Nephron (organoid): Measurements from ENCODE around the gene ZNF827.

Source experiments
- H3K27ac Mint-ChIP-seq, 3 experiments: 2 replicates each; pipeline ENCODE4 v1.8.0; 2020; ENCODE audit warnings: mixed read lengths in 3 of 3, mild to moderate bottlenecking in 2 of 3, moderate library complexity in 1 of 3
- H3K27me3 Mint-ChIP-seq: 2 replicates; pipeline ENCODE4 v1.8.0; 2021; ENCODE audit warnings: low read depth, mild to moderate bottlenecking, moderate library complexity, mixed read lengths
- H3K36me3 Mint-ChIP-seq: 2 replicates; pipeline ENCODE4 v1.8.0; 2020; ENCODE audit warnings: low read depth, mixed read lengths
- H3K4me1 Mint-ChIP-seq: 2 replicates; pipeline ENCODE4 v1.8.0; 2020; ENCODE audit warnings: mixed read lengths
- H3K4me3 Mint-ChIP-seq, 3 experiments: 2 replicates each; pipeline ENCODE4 v1.8.0; 2020; ENCODE audit warnings: mild to moderate bottlenecking in 3 of 3, mixed read lengths in 3 of 3, moderate library complexity in 2 of 3
- H3K9me3 Mint-ChIP-seq: 2 replicates; pipeline ENCODE4 v1.8.0; 2020; ENCODE audit warnings: mixed read lengths
- TF ChIP-seq, protein P1 (sequence below), 3 experiments: fragments of 200-600 bp; sonication (generic); IDR thresholded peaks; one replicate each; pipeline ENCODE4 v1.5.0; 2021; ENCODE audit warnings: antibody characterized with exemption in 3 of 3; ENCODE audit not compliant: unreplicated experiment in 3 of 3

Gene ZNF827

DNA sequence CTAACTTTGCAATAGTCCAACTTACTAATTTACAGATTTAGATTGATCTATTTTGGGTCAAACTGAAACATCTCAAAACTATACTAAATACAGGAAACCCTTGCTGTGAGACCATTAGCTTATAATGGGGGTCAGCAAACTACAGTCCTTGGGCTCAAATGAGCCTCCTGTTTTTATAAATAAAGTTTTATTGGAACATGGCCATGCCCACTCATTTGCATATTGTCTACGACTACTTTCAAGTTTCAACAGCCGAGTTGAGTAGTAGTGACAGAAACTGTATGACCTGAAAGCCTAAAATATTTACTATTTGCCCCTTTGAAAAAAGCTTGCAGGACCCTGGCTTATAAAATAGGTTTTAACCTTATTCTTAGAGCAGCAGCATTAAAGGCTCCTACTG is 166.3 kb downstream of the ZNF827 start:
- TF ChIP-seq, protein P1, sequence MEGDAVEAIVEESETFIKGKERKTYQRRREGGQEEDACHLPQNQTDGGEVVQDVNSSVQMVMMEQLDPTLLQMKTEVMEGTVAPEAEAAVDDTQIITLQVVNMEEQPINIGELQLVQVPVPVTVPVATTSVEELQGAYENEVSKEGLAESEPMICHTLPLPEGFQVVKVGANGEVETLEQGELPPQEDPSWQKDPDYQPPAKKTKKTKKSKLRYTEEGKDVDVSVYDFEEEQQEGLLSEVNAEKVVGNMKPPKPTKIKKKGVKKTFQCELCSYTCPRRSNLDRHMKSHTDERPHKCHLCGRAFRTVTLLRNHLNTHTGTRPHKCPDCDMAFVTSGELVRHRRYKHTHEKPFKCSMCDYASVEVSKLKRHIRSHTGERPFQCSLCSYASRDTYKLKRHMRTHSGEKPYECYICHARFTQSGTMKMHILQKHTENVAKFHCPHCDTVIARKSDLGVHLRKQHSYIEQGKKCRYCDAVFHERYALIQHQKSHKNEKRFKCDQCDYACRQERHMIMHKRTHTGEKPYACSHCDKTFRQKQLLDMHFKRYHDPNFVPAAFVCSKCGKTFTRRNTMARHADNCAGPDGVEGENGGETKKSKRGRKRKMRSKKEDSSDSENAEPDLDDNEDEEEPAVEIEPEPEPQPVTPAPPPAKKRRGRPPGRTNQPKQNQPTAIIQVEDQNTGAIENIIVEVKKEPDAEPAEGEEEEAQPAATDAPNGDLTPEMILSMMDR (IDR thresholded peaks at IDR 0.05; ENCODE audit: unreplicated experiment in 3 of 3), result no peak
- Mint-ChIP-seq H3K9me3 (peaks cover 4% of the 10 kb centered on the region), H3K4me1 (no peaks in the 10 kb centered on the region), H3K27ac (no peak overlapping the region), H3K4me3 (no peak overlapping the region), H3K27me3 (no peaks in the 10 kb centered on the region), H3K36me3 (peaks cover 64% of the 10 kb centered on the region)

DNA sequence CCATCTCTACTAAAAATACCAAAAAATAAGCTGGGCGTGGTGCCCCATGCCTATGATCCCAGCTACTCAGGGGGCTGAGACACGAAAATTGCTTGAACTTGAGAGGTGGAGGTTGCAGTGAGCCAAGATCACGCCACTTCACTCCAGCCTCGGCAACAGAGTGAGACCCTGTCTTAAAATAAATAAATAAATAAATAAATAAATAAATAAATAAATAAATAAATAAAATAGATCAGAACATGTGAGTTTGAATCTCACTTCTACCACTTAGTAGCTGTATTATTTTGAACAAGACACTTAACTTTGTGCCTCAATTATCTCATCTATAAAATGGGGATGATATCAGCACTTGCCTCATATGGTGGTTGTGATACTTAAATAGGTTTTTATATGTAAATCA is 168.5 kb downstream of the ZNF827 start:
- Mint-ChIP-seq H3K36me3 (peaks cover 76% of the 10 kb centered on the region), H3K4me3 (no peak overlapping the region), H3K9me3 (peaks cover 5% of the 10 kb centered on the region), H3K4me1 (no peaks in the 10 kb centered on the region), H3K27ac (no peak overlapping the region), H3K27me3 (no peaks in the 10 kb centered on the region)
- TF ChIP-seq, protein P1 (IDR thresholded peaks at IDR 0.05; ENCODE audit: unreplicated experiment in 3 of 3), result no peak

DNA sequence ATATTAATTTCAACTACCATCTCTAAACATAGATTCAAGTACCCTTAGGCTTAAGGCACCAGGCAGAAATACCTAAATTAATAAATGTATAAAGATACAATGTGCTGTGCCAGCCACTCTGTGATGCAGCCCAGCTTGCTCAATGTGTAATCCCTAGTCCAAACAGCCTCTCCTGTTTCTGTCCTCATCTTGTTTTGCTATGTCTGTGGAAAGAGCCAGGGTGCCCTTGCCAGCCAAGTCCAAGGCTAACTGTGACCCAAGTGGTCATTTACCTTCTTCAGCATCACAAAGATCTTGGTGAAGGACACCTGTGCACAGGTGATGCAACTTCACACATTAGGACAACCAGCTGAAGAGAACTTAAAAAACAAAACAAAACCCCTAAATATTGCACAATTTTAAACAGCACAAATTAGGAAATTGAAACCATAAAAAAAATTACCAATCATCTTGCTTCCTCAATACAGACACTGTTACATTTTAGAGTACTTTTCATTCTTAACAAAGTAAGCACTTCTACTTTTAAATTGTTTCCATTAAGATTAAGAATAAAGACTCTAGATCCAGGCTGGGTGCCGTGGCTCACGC is 169.1 kb downstream of the ZNF827 start:
- Mint-ChIP-seq H3K36me3 (peaks cover 78% of the 10 kb centered on the region), H3K4me3 (no peak overlapping the region), H3K9me3 (peaks cover 5% of the 10 kb centered on the region), H3K27me3 (no peaks in the 10 kb centered on the region), H3K4me1 (no peaks in the 10 kb centered on the region), H3K27ac (no peak overlapping the region)
- TF ChIP-seq, protein P1 (IDR thresholded peaks at IDR 0.05; ENCODE audit: unreplicated experiment in 3 of 3), result no peak

DNA sequence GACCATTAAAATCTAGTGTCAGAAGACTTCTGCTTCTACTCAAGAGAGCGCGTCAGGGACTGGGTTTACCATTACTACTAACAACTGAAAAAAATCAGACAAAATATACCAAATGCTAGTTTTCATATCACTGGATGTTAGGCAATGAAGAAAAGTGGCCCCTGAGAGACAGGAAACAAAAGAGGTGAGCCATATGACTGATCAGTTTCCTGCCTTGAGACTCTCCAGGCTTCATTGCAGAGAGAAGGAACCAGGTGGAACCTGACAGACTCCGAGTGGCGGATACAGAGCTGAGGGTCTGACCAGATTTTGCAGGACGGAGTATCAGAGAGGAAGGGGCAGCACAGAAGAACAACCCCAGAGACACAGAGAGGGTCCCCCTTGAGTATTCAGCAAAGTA is 172.3 kb downstream of the ZNF827 start:
- no peaks in the 10 kb centered on the region for H3K27me3 Mint-ChIP-seq
- no peak overlapping the region for H3K4me3 Mint-ChIP-seq
- H3K9me3 Mint-ChIP-seq, result peaks cover 5% of the 10 kb centered on the region
- peaks cover 79% of the 10 kb centered on the region for H3K36me3 Mint-ChIP-seq
- TF ChIP-seq, protein P1 (IDR thresholded peaks at IDR 0.05; ENCODE audit: unreplicated experiment in 3 of 3), result no peak
- no peak overlapping the region for H3K27ac Mint-ChIP-seq
- H3K4me1 Mint-ChIP-seq, result no peaks in the 10 kb centered on the region

DNA sequence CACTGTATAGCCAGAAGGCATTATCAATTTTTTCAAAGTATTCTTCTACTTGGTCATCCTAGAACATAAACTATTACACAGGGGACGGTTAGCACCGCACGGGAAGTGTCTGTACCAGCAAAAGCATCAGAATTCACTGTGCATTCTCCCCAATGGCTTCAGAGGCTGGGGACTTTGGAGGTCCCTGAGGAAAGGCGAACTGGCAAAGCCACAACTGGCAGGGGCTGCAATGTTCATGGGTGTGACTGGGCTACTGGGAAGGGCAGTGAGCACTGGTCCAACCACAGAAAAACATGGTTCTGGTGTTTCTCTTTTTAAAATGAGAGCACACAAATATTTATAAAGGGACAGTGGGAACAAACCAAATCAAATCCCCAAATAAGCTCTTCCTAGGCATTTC is 175.2 kb downstream of the ZNF827 start:
- TF ChIP-seq, protein P1 (IDR thresholded peaks at IDR 0.05; ENCODE audit: unreplicated experiment in 3 of 3), result no peak
- no peaks in the 10 kb centered on the region for H3K4me1 Mint-ChIP-seq
- H3K27me3 Mint-ChIP-seq, result no peaks in the 10 kb centered on the region
- no peak overlapping the region for H3K27ac Mint-ChIP-seq
- peaks cover 90% of the 10 kb centered on the region for H3K36me3 Mint-ChIP-seq
- H3K4me3 Mint-ChIP-seq, result no peak overlapping the region
- H3K9me3 Mint-ChIP-seq, result peaks cover 5% of the 10 kb centered on the region

DNA sequence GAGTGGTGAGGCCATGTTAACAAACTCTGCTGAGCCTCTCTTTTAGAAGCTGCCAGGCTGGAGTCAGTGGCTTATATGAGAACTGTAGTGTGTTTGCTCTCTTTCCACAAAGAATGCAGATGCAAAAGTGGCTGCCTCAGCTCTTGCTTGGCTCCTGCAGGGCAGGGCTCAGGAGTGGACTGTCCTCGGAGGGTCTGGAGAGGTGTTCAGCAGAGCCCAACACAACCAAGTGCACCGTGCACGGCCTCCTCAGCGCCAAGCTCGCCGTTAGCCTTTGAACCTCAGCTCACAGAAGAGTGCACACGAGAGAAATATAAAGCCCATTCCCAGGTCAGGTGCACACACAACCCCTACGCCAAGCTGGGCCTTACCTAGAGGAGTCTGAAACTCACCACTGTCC is 175.9 kb downstream of the ZNF827 start:
- Mint-ChIP-seq H3K4me1 (no peaks in the 10 kb centered on the region), H3K27ac (no peak overlapping the region), H3K36me3 (peaks cover 88% of the 10 kb centered on the region), H3K27me3 (no peaks in the 10 kb centered on the region), H3K9me3 (peaks cover 5% of the 10 kb centered on the region), H3K4me3 (no peak overlapping the region)
- TF ChIP-seq, protein P1 (IDR thresholded peaks at IDR 0.05; ENCODE audit: unreplicated experiment in 3 of 3), result no peak
